Activated CD4-positive, alpha-beta memory T cell treated with anti-CD3 and anti-CD28 coated beads, Interleukin-2, amount 10 ng/mL, durations not matched to agents 7 days and 5 days (primary cell): ENCODE data around the gene GPD2. TPM values are rescaled to one million over a fixed set of nuclear protein-coding genes. Genes with fewer than 3 reads are reported as not detected.

Experiments used
- CTCF ChIA-PET: fragments of 350-600 bp; sonication (Branson Sonifier 250); formaldehyde crosslinking; loops from one replicate; lab custom pipeline; 2021; ENCODE audit warnings: antibody characterized with exemption, inconsistent platforms; lab: Charles Lee
- POLR2A ChIA-PET: fragments of 350-600 bp; sonication (Branson Sonifier 250); formaldehyde crosslinking; loops from one replicate; lab custom pipeline; 2021; ENCODE audit warnings: antibody characterized with exemption; lab: Charles Lee
- DNase-seq: peaks from one replicate; pipeline ENCODE4 v3.0.0-alpha.2; 2020
- H3K27ac Mint-ChIP-seq: one replicate; pipeline ENCODE4 v1.8.0; 2021; ENCODE audit warnings: mild to moderate bottlenecking, mixed read lengths
- H3K27me3 Mint-ChIP-seq: one replicate; pipeline ENCODE4 v1.8.0; 2021; ENCODE audit warnings: mixed read lengths
- H3K36me3 Mint-ChIP-seq: one replicate; pipeline ENCODE4 v1.8.0; 2021; ENCODE audit warnings: low read depth, mixed read lengths
- H3K4me1 Mint-ChIP-seq: one replicate; pipeline ENCODE4 v1.8.0; 2021; ENCODE audit warnings: mixed read lengths
- H3K4me3 Mint-ChIP-seq: one replicate; pipeline ENCODE4 v1.8.0; 2021; ENCODE audit warnings: mild to moderate bottlenecking, mixed read lengths
- H3K9me3 Mint-ChIP-seq: one replicate; pipeline ENCODE4 v1.8.0; 2021; ENCODE audit warnings: mixed read lengths
- total RNA-seq, 2 experiments: library from RNA; stranded (reverse); gene quantifications; one replicate each; pipeline ENCODE4 v1.2.3, GENCODE V29; 2021

Gene GPD2
- total RNA-seq: 10 to 100 TPM; 20.5 to 27.3 TPM

- peak; percentile 64 for DNase-seq
- ChIA-PET POLR2A (interaction anchor here (0.7 to 3.2 kb wide), 10 partner anchors 32 to 145 kb away, joined by 3 to 31 read pairs (median 5); no protein-coding TSS in a partner anchor), CTCF (interaction anchor here (0.8 to 2.7 kb wide), 2 partner anchors 100 to 101 kb away, joined by 6 to 10 read pairs; no protein-coding TSS in a partner anchor)
- Mint-ChIP-seq H3K27ac (peak within 1 kb of the TSS; percentile 71), H3K27me3 (no peaks in the 10 kb centered on the region), H3K4me1 (peaks cover 43% of the 10 kb centered on the region), H3K9me3 (no peaks in the 10 kb centered on the region), H3K4me3 (peak within 1 kb of the TSS; percentile 89), H3K36me3 (peaks cover 20% of the 10 kb centered on the region)
Observed at GRCh38 chr2:156435718-156436496, at the start of gene GPD2. TSS of gene GPD2 (plus strand) at chr2:156436379. CDS start at chr2:156476106, 39,727 bp downstream.

GRCh38 chr2:156394033-156394741 lies 42.0 kb upstream of the GPD2 start:
- no peaks in the 10 kb centered on the region for H3K27me3 Mint-ChIP-seq
- peaks cover 15% of the 10 kb centered on the region for H3K4me1 Mint-ChIP-seq
- H3K36me3 Mint-ChIP-seq: no peaks in the 10 kb centered on the region
- ChIA-PET CTCF (interaction anchor here (0.6 kb wide), 2 partner anchors 8 to 192 kb away, joined by 3 read pairs; no protein-coding TSS in a partner anchor), POLR2A (no interaction called here)
- no peak overlapping the region for H3K4me3 Mint-ChIP-seq
- H3K9me3 Mint-ChIP-seq: no peaks in the 10 kb centered on the region
- no peak for DNase-seq
- no peak overlapping the region for H3K27ac Mint-ChIP-seq

GRCh38 chr2:156396126-156396525 lies 40.1 kb upstream of the GPD2 start:
- DNase-seq: no peak
- POLR2A ChIA-PET: no interaction called here
- Mint-ChIP-seq H3K9me3 (no peaks in the 10 kb centered on the region), H3K4me1 (peaks cover 28% of the 10 kb centered on the region), H3K27ac (no peak overlapping the region), H3K27me3 (no peaks in the 10 kb centered on the region), H3K36me3 (no peaks in the 10 kb centered on the region), H3K4me3 (no peak overlapping the region)
- CTCF ChIA-PET: no interaction called here

- DNase-seq: no peak
- Mint-ChIP-seq H3K27ac (no peak overlapping the region), H3K27me3 (no peaks in the 10 kb centered on the region), H3K4me1 (peaks cover 30% of the 10 kb centered on the region), H3K9me3 (no peaks in the 10 kb centered on the region), H3K4me3 (no peak overlapping the region), H3K36me3 (no peaks in the 10 kb centered on the region)
- CTCF ChIA-PET: interaction anchor here (0.6 to 0.7 kb wide), 2 partner anchors 62 to 287 kb away, joined by 3 to 4 read pairs; no protein-coding TSS in a partner anchor
- POLR2A ChIA-PET: no interaction called here
Observed at GRCh38 chr2:156397229-156397628, 39.0 kb upstream of the GPD2 start.

- DNase-seq: no peak
- no peak overlapping the region for H3K4me3 Mint-ChIP-seq
- H3K27ac Mint-ChIP-seq: no peak overlapping the region
- H3K36me3 Mint-ChIP-seq: no peaks in the 10 kb centered on the region
- no peaks in the 10 kb centered on the region for H3K9me3 Mint-ChIP-seq
- H3K27me3 Mint-ChIP-seq: no peaks in the 10 kb centered on the region
- ChIA-PET POLR2A (interaction anchor here (3.3 kb wide), 1 partner anchor 57 kb away, joined by 88 read pairs; no protein-coding TSS in a partner anchor), CTCF (no interaction called here)
- H3K4me1 Mint-ChIP-seq: peaks cover 30% of the 10 kb centered on the region
Observed at GRCh38 chr2:156398176-156398575, 38.0 kb upstream of the GPD2 start.

- ChIA-PET CTCF (interaction anchor here (0.8 to 1.8 kb wide), 4 partner anchors 59 to 191 kb away, joined by 3 to 21 read pairs (median 7); no protein-coding TSS in a partner anchor), POLR2A (interaction anchor here (0.6 to 3.3 kb wide), 8 partner anchors 14 to 177 kb away, joined by 3 to 88 read pairs (median 4); partner anchors contain the start of genes GPD2 and NR4A2)
- peak overlapping the region; percentile 73 for H3K4me3 Mint-ChIP-seq
- no peaks in the 10 kb centered on the region for H3K9me3 Mint-ChIP-seq
- peaks cover 30% of the 10 kb centered on the region for H3K4me1 Mint-ChIP-seq
- no peaks in the 10 kb centered on the region for H3K36me3 Mint-ChIP-seq
- no peak for DNase-seq
- H3K27ac Mint-ChIP-seq: peak overlapping the region; percentile 90
- H3K27me3 Mint-ChIP-seq: no peaks in the 10 kb centered on the region
Observed at GRCh38 chr2:156399224-156399949, 36.8 kb upstream of the GPD2 start.

GRCh38 chr2:156399950-156400705 lies 36.1 kb upstream of the GPD2 start:
- H3K4me3 Mint-ChIP-seq: peak overlapping the region; percentile 73
- DNase-seq: no peak
- H3K36me3 Mint-ChIP-seq: no peaks in the 10 kb centered on the region
- peaks cover 30% of the 10 kb centered on the region for H3K4me1 Mint-ChIP-seq
- H3K9me3 Mint-ChIP-seq: no peaks in the 10 kb centered on the region
- H3K27ac Mint-ChIP-seq: peak overlapping the region; percentile 90
- ChIA-PET CTCF (interaction anchor here (0.8 to 1.8 kb wide), 5 partner anchors 57 to 190 kb away, joined by 3 to 21 read pairs (median 5); no protein-coding TSS in a partner anchor), POLR2A (interaction anchor here (0.6 to 3.3 kb wide), 9 partner anchors 15 to 177 kb away, joined by 3 to 88 read pairs (median 4); partner anchors contain the start of genes GPD2 and NR4A2)
- no peaks in the 10 kb centered on the region for H3K27me3 Mint-ChIP-seq

GRCh38 chr2:156400706-156401678 lies 35.2 kb upstream of the GPD2 start:
- CTCF ChIA-PET: interaction anchor here (1.2 to 1.8 kb wide), 4 partner anchors 58 to 188 kb away, joined by 4 to 21 read pairs (median 8); no protein-coding TSS in a partner anchor
- POLR2A ChIA-PET: interaction anchor here (1.1 to 3.3 kb wide), 7 partner anchors 16 to 176 kb away, joined by 3 to 88 read pairs (median 5); partner anchors contain the start of genes GPD2 and NR4A2
- peak overlapping the region; percentile 73 for H3K4me3 Mint-ChIP-seq
- H3K27me3 Mint-ChIP-seq: no peaks in the 10 kb centered on the region
- peak; percentile 80 for DNase-seq
- peak overlapping the region; percentile 81 for H3K27ac Mint-ChIP-seq
- H3K9me3 Mint-ChIP-seq: no peaks in the 10 kb centered on the region
- no peaks in the 10 kb centered on the region for H3K36me3 Mint-ChIP-seq
- H3K4me1 Mint-ChIP-seq: peaks cover 30% of the 10 kb centered on the region

- CTCF ChIA-PET: no interaction called here
- POLR2A ChIA-PET: interaction anchor here (3.0 kb wide), 1 partner anchor 68 kb away, joined by 40 read pairs; the partner anchor contains the start of gene NR4A2
- H3K27ac Mint-ChIP-seq: no peak overlapping the region
- no peaks in the 10 kb centered on the region for H3K36me3 Mint-ChIP-seq
- no peaks in the 10 kb centered on the region for H3K9me3 Mint-ChIP-seq
- H3K4me1 Mint-ChIP-seq: peaks cover 33% of the 10 kb centered on the region
- H3K4me3 Mint-ChIP-seq: no peak overlapping the region
- no peak for DNase-seq
- H3K27me3 Mint-ChIP-seq: no peaks in the 10 kb centered on the region
Observed at GRCh38 chr2:156401861-156402260, 34.3 kb upstream of the GPD2 start.

GRCh38 chr2:156405586-156405985 lies 30.6 kb upstream of the GPD2 start:
- H3K27ac Mint-ChIP-seq: no peak overlapping the region
- ChIA-PET POLR2A (interaction anchor here (1.0 kb wide), 1 partner anchor 63 kb away, joined by 3 read pairs; no protein-coding TSS in a partner anchor), CTCF (interaction anchor here (1.5 kb wide), 1 partner anchor 71 kb away, joined by 9 read pairs; no protein-coding TSS in a partner anchor)
- DNase-seq: no peak
- H3K9me3 Mint-ChIP-seq: no peaks in the 10 kb centered on the region
- peaks cover 8% of the 10 kb centered on the region for H3K27me3 Mint-ChIP-seq
- no peaks in the 10 kb centered on the region for H3K36me3 Mint-ChIP-seq
- no peak overlapping the region for H3K4me3 Mint-ChIP-seq
- peaks cover 9% of the 10 kb centered on the region for H3K4me1 Mint-ChIP-seq

GRCh38 chr2:156411835-156412234 lies 24.3 kb upstream of the GPD2 start:
- H3K27ac Mint-ChIP-seq: no peak overlapping the region
- H3K27me3 Mint-ChIP-seq: peaks cover 8% of the 10 kb centered on the region
- no peak overlapping the region for H3K4me3 Mint-ChIP-seq
- DNase-seq: no peak
- POLR2A ChIA-PET: no interaction called here
- H3K9me3 Mint-ChIP-seq: no peaks in the 10 kb centered on the region
- no peaks in the 10 kb centered on the region for H3K36me3 Mint-ChIP-seq
- H3K4me1 Mint-ChIP-seq: no peaks in the 10 kb centered on the region
- CTCF ChIA-PET: no interaction called here
